Fibroblast of villous mesenchyme (primary cell): Measurements from ENCODE around the gene PLAC8L1. TPM values are rescaled to one million over a fixed set of nuclear protein-coding genes. Genes with fewer than 3 reads are reported as not detected.

Experiments
- DNase-seq: peaks from one replicate; pipeline ENCODE4 v3.0.0-alpha.2; 2010; ENCODE audit warnings: low read depth
- H3K4me3 ChIP-seq: 2 replicates; pipeline ENCODE4 v1.5.1; 2011; ENCODE audit warnings: low read depth, mild to moderate bottlenecking, low read length
- CTCF ChIP-seq: IDR thresholded peaks from 2 replicates; pipeline ENCODE4 v1.5.1; 2012; ENCODE audit warnings: low read depth, mild to moderate bottlenecking, low read length; ENCODE audit not compliant: insufficient read depth
- total RNA-seq: library from RNA; depleted of rRNA; stranded (reverse); fragments of >200 nt; gene quantifications from 2 replicates; pipeline ENCODE4 v1.2.3, GENCODE V29; 2012

The PLAC8L1 gene
- total RNA-seq, 1 donor = not detected

- H3K4me3 ChIP-seq = no peak overlapping the region
- DNase-seq = no peak
- TF ChIP-seq CTCF = no peak
Observed at GRCh38 chr5:146082798-146083197, 22.6 kb downstream of the PLAC8L1 start.

- no peak for DNase-seq
- TF ChIP-seq CTCF = no peak
- H3K4me3 ChIP-seq = no peak overlapping the region
Observed at GRCh38 chr5:146081556-146081955, 23.8 kb downstream of the PLAC8L1 start.

GRCh38 chr5:146079695-146080373 lies 25.5 kb downstream of the PLAC8L1 start:
- peak; percentile 18 for DNase-seq
- no peak overlapping the region for H3K4me3 ChIP-seq
- no peak for TF ChIP-seq CTCF

GRCh38 chr5:146078566-146078965 lies 26.8 kb downstream of the PLAC8L1 start:
- H3K4me3 ChIP-seq = no peak overlapping the region
- DNase-seq = no peak
- TF ChIP-seq CTCF = no peak

- DNase-seq = no peak
- H3K4me3 ChIP-seq = no peak overlapping the region
- no peak for TF ChIP-seq CTCF
Observed at GRCh38 chr5:146076455-146076854, 28.9 kb downstream of the PLAC8L1 start.

GRCh38 chr5:146076028-146076427 lies 29.3 kb downstream of the PLAC8L1 start:
- peak; percentile 13 for DNase-seq
- H3K4me3 ChIP-seq = no peak overlapping the region
- no peak for TF ChIP-seq CTCF
